BJ (cell line): Measurements from ENCODE around the gene PACSIN2. TPM values are rescaled to one million over a fixed set of nuclear protein-coding genes. Genes with fewer than 3 reads are reported as not detected.

Experiments
- CTCF ChIA-PET: fragments of 350-600 bp; formaldehyde crosslinking; extraction: SDS; loops from one replicate; lab custom pipeline; 2021; ENCODE audit warnings: antibody characterized with exemption, inconsistent platforms; lab: Yijun Ruan, JAX
- POLR2A ChIA-PET: fragments of 300-600 bp; sonication (Branson Sonifier 250); formaldehyde crosslinking; extraction: SDS; loops from one replicate; lab custom pipeline; 2021; ENCODE audit warnings: antibody characterized with exemption; lab: Charles Lee
- DNase-seq: peaks from one replicate; pipeline ENCODE4 v3.0.0-alpha.2; 2011; ENCODE audit warnings: low read depth
- H3K27me3 ChIP-seq: 2 replicates; pipeline ENCODE4 v1.6.0; 2011; ENCODE audit warnings: low read length; ENCODE audit not compliant: control insufficient read depth, insufficient read depth
- H3K36me3 ChIP-seq: 2 replicates; pipeline ENCODE4 v1.5.1; 2011; ENCODE audit warnings: low read length; ENCODE audit not compliant: control insufficient read depth, insufficient read depth
- H3K4me3 ChIP-seq: 2 replicates; pipeline ENCODE4 v1.5.1; 2011; ENCODE audit warnings: low read depth, mild to moderate bottlenecking, control low read depth, low read length
- polyA minus RNA-seq: library from RNA; depleted of rRNA, polyadenylated mRNA; stranded (reverse); fragments of >200 nt; gene quantifications from 2 replicates; pipeline ENCODE4 v1.2.3, GENCODE V29; 2011; rRNA and poly(A)+ RNA removed
- polyA plus RNA-seq: library from polyadenylated mRNA; depleted of rRNA; stranded (reverse); fragments of >200 nt; gene quantifications from 2 replicates; pipeline ENCODE4 v1.2.3, GENCODE V29; 2011; rRNA removed
- TF ChIP-seq, protein P1 (sequence below): IDR thresholded peaks from 2 replicates; pipeline ENCODE4 v1.5.1; 2011; ENCODE audit warnings: low read depth, mild to moderate bottlenecking, control low read depth, inconsistent platforms, low read length, moderate library complexity; ENCODE audit not compliant: insufficient read depth

Gene PACSIN2, protein sequence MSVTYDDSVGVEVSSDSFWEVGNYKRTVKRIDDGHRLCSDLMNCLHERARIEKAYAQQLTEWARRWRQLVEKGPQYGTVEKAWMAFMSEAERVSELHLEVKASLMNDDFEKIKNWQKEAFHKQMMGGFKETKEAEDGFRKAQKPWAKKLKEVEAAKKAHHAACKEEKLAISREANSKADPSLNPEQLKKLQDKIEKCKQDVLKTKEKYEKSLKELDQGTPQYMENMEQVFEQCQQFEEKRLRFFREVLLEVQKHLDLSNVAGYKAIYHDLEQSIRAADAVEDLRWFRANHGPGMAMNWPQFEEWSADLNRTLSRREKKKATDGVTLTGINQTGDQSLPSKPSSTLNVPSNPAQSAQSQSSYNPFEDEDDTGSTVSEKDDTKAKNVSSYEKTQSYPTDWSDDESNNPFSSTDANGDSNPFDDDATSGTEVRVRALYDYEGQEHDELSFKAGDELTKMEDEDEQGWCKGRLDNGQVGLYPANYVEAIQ
- polyA plus RNA-seq (64.4 and 86.3 TPM in 2 replicates), polyA minus RNA-seq (20.5 and 26.6 TPM in 2 replicates)

DNA sequence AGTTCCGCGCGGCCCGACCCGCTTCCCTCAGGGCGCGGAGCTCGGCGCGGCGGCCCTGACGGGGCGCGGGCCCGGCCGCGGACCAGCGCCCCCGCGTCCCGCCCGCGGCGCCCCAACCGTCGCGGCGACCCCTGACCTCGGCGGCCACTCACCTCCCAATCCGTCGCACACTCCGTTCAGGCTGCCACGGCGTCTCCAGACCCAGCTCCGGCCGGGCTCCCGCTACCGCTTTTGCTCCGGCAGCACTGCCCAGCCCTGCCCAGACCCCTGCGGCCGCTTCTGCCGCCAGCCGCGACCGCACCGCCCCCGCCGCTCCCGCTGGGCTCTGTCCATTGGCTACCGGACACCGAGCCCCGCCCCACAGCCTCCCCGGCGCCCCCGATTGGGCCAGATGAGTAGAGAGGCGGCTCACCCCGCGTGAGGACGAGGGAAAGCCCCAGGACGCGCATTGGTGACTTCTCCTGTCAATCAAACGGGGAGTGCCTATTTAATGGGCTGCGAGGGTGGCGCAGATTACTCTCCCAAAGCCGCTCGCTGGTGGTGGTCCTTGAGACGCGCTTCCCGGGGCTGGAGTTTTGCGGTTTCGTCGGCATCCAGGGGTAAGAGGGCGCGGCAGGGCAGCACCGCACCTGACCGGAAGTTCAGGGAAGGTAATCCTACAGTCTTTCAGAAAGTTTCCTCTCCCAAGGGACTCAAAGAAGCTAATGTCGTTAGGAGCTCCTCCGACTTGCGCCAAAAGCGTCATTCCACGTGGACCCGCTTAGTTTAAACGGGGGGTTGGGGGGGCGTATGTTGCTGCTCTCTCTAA is at the start of gene PACSIN2:
PACSIN2 (minus strand) TSS at position 281 of the 808 bp plus-strand sequence. CDS start 103,069 bp downstream, outside the sequence.
- ChIA-PET CTCF (interaction anchor here (0.7 to 2.6 kb wide), 6 partner anchors 10 to 148 kb away, joined by 3 to 10 read pairs (median 3); no protein-coding TSS in a partner anchor), POLR2A (interaction anchor here (0.6 to 1.3 kb wide), 6 partner anchors 11 to 315 kb away, joined by 4 to 16 read pairs (median 12); no protein-coding TSS in a partner anchor)
- Histone ChIP-seq H3K4me3 (peak within 1 kb of the TSS; percentile 59), H3K36me3 (no peaks in the 10 kb centered on the region), H3K27me3 (no peaks in the 10 kb centered on the region)
- peak; percentile 74 for DNase-seq
- TF ChIP-seq, protein P1, sequence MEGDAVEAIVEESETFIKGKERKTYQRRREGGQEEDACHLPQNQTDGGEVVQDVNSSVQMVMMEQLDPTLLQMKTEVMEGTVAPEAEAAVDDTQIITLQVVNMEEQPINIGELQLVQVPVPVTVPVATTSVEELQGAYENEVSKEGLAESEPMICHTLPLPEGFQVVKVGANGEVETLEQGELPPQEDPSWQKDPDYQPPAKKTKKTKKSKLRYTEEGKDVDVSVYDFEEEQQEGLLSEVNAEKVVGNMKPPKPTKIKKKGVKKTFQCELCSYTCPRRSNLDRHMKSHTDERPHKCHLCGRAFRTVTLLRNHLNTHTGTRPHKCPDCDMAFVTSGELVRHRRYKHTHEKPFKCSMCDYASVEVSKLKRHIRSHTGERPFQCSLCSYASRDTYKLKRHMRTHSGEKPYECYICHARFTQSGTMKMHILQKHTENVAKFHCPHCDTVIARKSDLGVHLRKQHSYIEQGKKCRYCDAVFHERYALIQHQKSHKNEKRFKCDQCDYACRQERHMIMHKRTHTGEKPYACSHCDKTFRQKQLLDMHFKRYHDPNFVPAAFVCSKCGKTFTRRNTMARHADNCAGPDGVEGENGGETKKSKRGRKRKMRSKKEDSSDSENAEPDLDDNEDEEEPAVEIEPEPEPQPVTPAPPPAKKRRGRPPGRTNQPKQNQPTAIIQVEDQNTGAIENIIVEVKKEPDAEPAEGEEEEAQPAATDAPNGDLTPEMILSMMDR, result no peak

DNA sequence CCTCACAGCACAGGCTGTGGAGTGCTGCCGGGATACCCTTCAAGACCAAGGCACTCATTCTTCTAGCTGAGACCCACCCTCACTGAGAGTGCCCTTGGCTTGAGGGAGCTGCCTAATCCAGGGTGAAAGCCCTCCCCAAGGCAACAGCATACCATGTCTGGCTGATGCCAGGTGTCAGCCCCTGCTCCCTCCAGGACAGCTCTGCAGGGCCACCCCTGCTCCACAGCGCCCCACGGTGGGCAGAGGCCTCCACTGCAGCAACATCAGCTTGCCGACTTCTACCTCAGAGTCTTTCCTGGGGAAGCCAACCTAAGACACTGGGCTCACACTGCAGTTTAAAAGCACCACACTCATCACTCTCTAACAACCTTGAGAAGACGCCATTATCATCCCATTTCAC is 45.2 kb upstream of the PACSIN2 start:
- CTCF ChIA-PET, result interaction anchor here (0.6 to 1.2 kb wide), 5 partner anchors 8 to 86 kb away, joined by 3 to 5 read pairs (median 3); no protein-coding TSS in a partner anchor
- no peak overlapping the region for H3K4me3 ChIP-seq
- POLR2A ChIA-PET, result no interaction called here
- DNase-seq, result no peak
- TF ChIP-seq, protein P1, result peak; percentile 61
- peaks cover 6% of the 10 kb centered on the region for H3K36me3 ChIP-seq
- H3K27me3 ChIP-seq, result no peaks in the 10 kb centered on the region

DNA sequence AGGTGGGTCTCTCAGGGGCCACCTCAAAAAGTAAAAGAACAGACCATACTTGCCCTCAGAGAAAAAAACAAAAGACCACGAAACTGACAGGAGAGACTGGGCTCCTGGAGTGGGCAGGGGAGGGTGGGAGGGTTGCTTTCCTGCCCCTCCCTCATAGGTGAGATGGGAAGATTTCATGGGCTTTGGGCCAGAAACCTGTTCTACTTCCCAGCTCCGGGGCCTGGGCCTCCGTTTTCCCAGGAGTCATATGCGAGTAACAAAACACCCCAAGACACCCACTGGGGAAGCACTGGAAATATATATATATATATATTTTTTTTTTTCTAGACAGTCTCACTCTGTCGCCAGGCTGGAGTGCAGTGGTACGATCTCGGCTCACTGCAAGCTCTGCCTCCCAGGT is 42.7 kb upstream of the PACSIN2 start:
- ChIA-PET POLR2A (no interaction called here), CTCF (no interaction called here)
- TF ChIP-seq, protein P1, result no peak
- DNase-seq, result no peak
- Histone ChIP-seq H3K36me3 (peaks cover 3% of the 10 kb centered on the region; the same call in 1 of the 2 replicates), H3K4me3 (no peak overlapping the region), H3K27me3 (no peaks in the 10 kb centered on the region)

DNA sequence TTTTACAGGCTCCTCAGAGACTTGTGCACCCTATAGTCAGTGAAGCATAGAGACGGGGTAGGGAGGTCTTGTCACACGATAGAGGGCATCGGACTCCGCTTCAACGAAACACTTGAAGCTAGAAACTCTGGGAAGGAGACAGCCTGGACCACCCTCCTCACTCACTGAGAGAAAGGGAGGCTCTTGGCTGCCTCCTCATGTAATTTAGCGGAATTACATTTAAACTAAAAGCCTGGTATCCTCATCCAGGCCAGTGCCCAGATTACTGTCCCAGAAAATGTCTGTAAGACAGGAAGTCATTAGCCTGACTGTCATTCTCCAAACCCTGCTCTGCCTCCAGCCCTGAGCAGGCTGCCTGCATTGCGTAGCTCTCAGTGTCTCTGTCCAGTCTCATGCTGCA is 38.2 kb upstream of the PACSIN2 start:
- DNase-seq, result no peak
- Histone ChIP-seq H3K36me3 (no peaks in the 10 kb centered on the region), H3K27me3 (no peaks in the 10 kb centered on the region), H3K4me3 (no peak overlapping the region)
- ChIA-PET POLR2A (no interaction called here), CTCF (interaction anchor here (0.7 kb wide), 1 partner anchor 11 kb away, joined by 5 read pairs; no protein-coding TSS in a partner anchor)
- TF ChIP-seq, protein P1, result peak; percentile 22; the same call in 1 of the 2 replicates
